GM18499 (cell line): Measurements from ENCODE around the gene LGALS1.
"Not testable (repeated sequence)": the region's sequence is repeated elsewhere in the genome, so short reads cannot be mapped to it uniquely, and the experiment has no call there.

Experiments
- ATAC-seq: cut with Tn5 transposase; IDR thresholded peaks from one replicate; pipeline ENCODE4 v1.9.1; 2021; ENCODE audit warnings: moderate number of reproducible peaks; ENCODE audit not compliant: insufficient read depth, unreplicated experiment

The LGALS1 gene

GRCh38 chr22:37681556-37682049, 6.2 kb downstream of the LGALS1 start:
- ATAC-seq = no peak

- no peak for ATAC-seq
Observed at GRCh38 chr22:37684803-37685615, 9.6 kb downstream of the LGALS1 start.

- no peak for ATAC-seq
Observed at GRCh38 chr22:37686002-37686982, 10.9 kb downstream of the LGALS1 start, which contains the start of gene NOL12. NOL12 (plus strand) TSS chr22:37686343; CDS start chr22:37686393, 50 bp downstream.

GRCh38 chr22:37690407-37690806, 15.0 kb downstream of the LGALS1 start:
- no peak for ATAC-seq

GRCh38 chr22:37690901-37691504, 15.6 kb downstream of the LGALS1 start:
- ATAC-seq = no peak

GRCh38 chr22:37692627-37693285, 17.3 kb downstream of the LGALS1 start:
- ATAC-seq = no peak

GRCh38 chr22:37694131-37694530, 18.7 kb downstream of the LGALS1 start:
- not testable (repeated sequence) for ATAC-seq

GRCh38 chr22:37696260-37696656, 20.8 kb downstream of the LGALS1 start:
- not testable (repeated sequence) for ATAC-seq

- no peak for ATAC-seq
Observed at GRCh38 chr22:37696657-37697537, 21.5 kb downstream of the LGALS1 start, which contains the start of gene TRIOBP. TRIOBP (plus strand) TSS chr22:37697048; CDS start chr22:37701366, 4,318 bp downstream.

GRCh38 chr22:37697538-37697835, 22.1 kb downstream of the LGALS1 start:
- ATAC-seq = no peak

GRCh38 chr22:37701141-37701786, 25.8 kb downstream of the LGALS1 start:
- no peak for ATAC-seq

GRCh38 chr22:37703906-37704305, 28.5 kb downstream of the LGALS1 start:
- no peak for ATAC-seq

GRCh38 chr22:37704645-37705044, 29.2 kb downstream of the LGALS1 start:
- no peak for ATAC-seq

- no peak for ATAC-seq
Observed at GRCh38 chr22:37705205-37705604, 29.8 kb downstream of the LGALS1 start.

GRCh38 chr22:37708580-37709444, 33.4 kb downstream of the LGALS1 start:
- ATAC-seq = no peak

GRCh38 chr22:37709445-37709765, 34.0 kb downstream of the LGALS1 start:
- ATAC-seq = no peak

- no peak for ATAC-seq
Observed at GRCh38 chr22:37710675-37711074, 35.2 kb downstream of the LGALS1 start.

- no peak for ATAC-seq
Observed at GRCh38 chr22:37711490-37711889, 36.1 kb downstream of the LGALS1 start.
